Thymus (tissue), 11 donors: ENCODE results near the gene ZC2HC1B. TPM values are rescaled to one million over a fixed set of nuclear protein-coding genes. Genes with fewer than 3 reads are reported as not detected.

ENCODE experiments used
- DNase-seq, 9 donors: peaks; one replicate each; pipeline ENCODE4 v3.0.0-alpha.2; 2013; ENCODE audit warnings: low spot score in 9 of 9, low read depth in 6 of 9, missing footprints in 1 of 9
- H3K27ac ChIP-seq, 2 donors: one replicate each; pipeline ENCODE4 v1.5.1; 2013; ENCODE audit warnings: control low read depth in 1 of 2, low read depth in 1 of 2, low read length in 1 of 2, mild to moderate bottlenecking in 1 of 2, moderate library complexity in 1 of 2
- H3K27me3 ChIP-seq, 2 donors: one replicate each; pipeline ENCODE4 v1.5.1; 2013; ENCODE audit warnings: low read length in 1 of 2; ENCODE audit not compliant: control insufficient read depth in 2 of 2, insufficient read depth in 1 of 2
- H3K36me3 ChIP-seq, 2 donors: one replicate each; pipeline ENCODE4 v1.5.1; 2013; ENCODE audit warnings: low read length in 1 of 2, mild to moderate bottlenecking in 1 of 2, moderate library complexity in 1 of 2; ENCODE audit not compliant: control insufficient read depth in 2 of 2, insufficient read depth in 2 of 2
- H3K4me1 ChIP-seq, 2 donors: one replicate each; pipeline ENCODE4 v1.5.1; 2013; ENCODE audit warnings: low read length in 2 of 2; ENCODE audit not compliant: control insufficient read depth in 2 of 2, insufficient read depth in 2 of 2
- H3K4me3 ChIP-seq, 2 donors: one replicate each; pipeline ENCODE4 v1.5.1; 2013; ENCODE audit warnings: low read length in 2 of 2, control low read depth in 1 of 2, mild to moderate bottlenecking in 1 of 2
- H3K9me3 ChIP-seq, 2 donors: one replicate each; pipeline ENCODE4 v1.5.1; 2013; ENCODE audit warnings: low read length in 1 of 2, mild to moderate bottlenecking in 1 of 2; ENCODE audit not compliant: control insufficient read depth in 2 of 2, insufficient read depth in 1 of 2
- WGBS: extraction: QIAGEN DNeasy Blood & Tissue Kit; methylation state at CpG from one replicate; pipeline ENCODE4 v1.1.7; 2013; 5-methylcytosine and 5-hydroxymethylcytosine counted together
- polyA plus RNA-seq: library from polyadenylated mRNA; stranded (reverse); fragments of 200-250 nt; gene quantifications from one replicate; pipeline ENCODE4 v1.2.3, GENCODE V29; 2013
- total RNA-seq: library from RNA; stranded (reverse); fragments of 120-200 nt; gene quantifications from one replicate; pipeline ENCODE4 v1.2.4, GENCODE V29; 2013
- donor health status: healthy.

ZC2HC1B gene
- total and polyA plus RNA-seq, 2 donors, result 0.21 TPM; not detected in 1

DNA sequence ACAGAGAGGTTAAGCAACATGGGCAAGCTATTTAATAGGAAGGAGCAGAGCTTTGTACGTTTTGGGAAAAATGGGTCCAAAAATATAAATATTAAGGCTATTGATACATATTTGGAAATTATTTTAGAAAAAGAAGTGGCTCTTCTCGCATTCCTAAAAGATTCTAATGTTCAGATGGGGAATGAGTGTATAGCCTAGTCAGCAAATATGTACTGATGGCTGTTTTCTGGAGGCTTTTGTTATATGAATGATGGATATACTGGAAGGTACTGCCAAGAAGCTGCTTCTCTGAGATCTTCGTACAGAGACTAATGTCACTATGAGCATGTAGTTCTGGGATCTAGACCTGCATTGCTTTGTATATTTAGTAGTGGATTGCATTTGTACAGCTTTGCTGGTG is 72.1 kb downstream of the ZC2HC1B start:
- DNase-seq, result no peak
- Histone ChIP-seq H3K9me3 (no peaks in the 10 kb centered on the region), H3K27me3 (no peaks in the 10 kb centered on the region), H3K4me1 (no peaks in the 10 kb centered on the region), H3K4me3 (no peak overlapping the region), H3K27ac (no peak overlapping the region), H3K36me3 (no peaks in the 10 kb centered on the region)
- 94% methylated on average over 3 of the region's 3 CpGs for WGBS

DNA sequence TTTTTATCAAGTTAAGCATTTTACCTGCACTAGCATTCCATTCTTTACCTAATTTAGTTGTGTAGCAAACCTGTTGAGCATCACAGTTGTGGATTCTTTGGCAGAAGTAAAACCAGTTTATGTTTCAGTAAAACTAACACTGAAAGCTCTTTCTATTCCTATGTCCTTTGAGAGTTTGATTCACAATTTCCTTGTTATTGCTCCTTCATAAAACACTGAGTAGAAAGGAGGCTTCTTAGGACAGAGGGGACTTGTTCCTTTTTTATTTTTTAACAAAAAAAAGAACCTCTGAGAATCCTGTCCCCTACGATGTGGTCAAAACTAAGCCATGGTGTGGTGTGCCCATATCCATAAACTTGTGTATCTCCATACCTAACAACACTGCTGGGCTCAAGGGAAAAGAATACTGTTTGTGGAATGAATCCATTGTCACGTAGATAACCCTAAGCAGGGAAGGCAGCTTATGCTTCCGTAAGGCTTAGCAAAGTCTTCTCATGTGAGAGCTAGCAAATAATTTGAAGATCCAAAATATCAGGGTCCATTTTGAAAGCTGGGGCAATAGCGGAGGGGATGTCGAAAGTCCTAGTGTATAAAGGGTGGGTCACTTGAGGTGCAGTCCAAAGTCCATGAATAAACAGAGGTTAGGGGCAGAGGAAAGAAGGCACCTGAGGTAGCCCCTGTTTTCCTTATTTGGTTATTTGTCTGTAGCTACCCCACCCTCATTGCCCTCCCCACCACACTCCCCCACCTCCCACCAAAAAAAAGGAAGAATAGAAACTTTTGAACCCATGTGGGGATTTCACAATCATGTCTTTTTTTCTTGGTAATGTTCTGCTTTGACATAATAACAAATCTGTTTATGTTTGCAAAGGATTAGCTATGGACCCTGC is 72.7 kb downstream of the ZC2HC1B start:
- H3K9me3 ChIP-seq, result no peaks in the 10 kb centered on the region
- H3K36me3 ChIP-seq, result no peaks in the 10 kb centered on the region
- 91% methylated on average over 5 of the region's 5 CpGs for WGBS
- no peak overlapping the region for H3K27ac ChIP-seq
- no peaks in the 10 kb centered on the region for H3K4me1 ChIP-seq
- no peaks in the 10 kb centered on the region for H3K27me3 ChIP-seq
- no peak overlapping the region for H3K4me3 ChIP-seq
- no peak for DNase-seq

DNA sequence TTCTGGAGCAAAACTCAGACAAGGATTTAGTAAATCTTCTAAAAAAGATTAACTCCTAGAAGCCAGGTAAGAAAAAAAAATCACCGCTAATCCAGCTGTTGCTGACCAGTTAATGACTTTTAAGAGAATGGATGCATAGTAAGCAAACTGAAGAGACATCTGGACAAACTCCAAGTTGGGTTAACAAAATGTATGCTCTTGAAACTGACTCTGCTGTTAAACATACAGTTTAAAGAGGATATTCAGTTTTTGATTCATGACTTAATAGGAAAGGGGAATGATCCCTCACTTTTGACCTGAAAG is 73.3 kb downstream of the ZC2HC1B start:
- WGBS, result 98% methylated on average over 1 of the region's 1 CpG
- DNase-seq, result no peak
- no peaks in the 10 kb centered on the region for H3K9me3 ChIP-seq
- no peaks in the 10 kb centered on the region for H3K4me1 ChIP-seq
- H3K27me3 ChIP-seq, result no peaks in the 10 kb centered on the region
- no peaks in the 10 kb centered on the region for H3K36me3 ChIP-seq
- no peak overlapping the region for H3K4me3 ChIP-seq
- H3K27ac ChIP-seq, result no peak overlapping the region

DNA sequence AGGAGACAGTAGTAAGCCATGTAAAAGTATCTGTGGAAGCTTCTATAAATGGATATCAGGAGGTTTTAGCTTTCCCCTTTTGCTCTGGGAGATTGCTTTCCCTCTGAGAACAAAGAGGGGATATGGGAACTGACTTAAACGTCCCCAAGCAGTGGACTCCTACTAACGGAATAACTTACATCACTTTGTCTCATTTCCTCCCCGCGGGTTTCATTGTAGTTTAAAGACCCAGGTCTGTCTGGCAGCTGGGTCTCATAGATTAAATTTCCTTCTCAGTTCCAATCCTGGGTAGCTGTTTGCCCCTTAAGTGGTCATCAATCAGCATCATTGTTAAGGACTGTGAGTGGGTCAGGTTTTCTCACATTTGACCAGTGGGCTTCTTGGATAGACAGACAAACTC is 75.1 kb downstream of the ZC2HC1B start:
- 36% methylated on average over 4 of the region's 4 CpGs for WGBS
- Histone ChIP-seq H3K27me3 (no peaks in the 10 kb centered on the region), H3K27ac (no peak overlapping the region), H3K9me3 (no peaks in the 10 kb centered on the region), H3K36me3 (no peaks in the 10 kb centered on the region), H3K4me3 (no peak overlapping the region), H3K4me1 (no peaks in the 10 kb centered on the region)
- DNase-seq, result peak in 1 of 9 donors; percentile 6

DNA sequence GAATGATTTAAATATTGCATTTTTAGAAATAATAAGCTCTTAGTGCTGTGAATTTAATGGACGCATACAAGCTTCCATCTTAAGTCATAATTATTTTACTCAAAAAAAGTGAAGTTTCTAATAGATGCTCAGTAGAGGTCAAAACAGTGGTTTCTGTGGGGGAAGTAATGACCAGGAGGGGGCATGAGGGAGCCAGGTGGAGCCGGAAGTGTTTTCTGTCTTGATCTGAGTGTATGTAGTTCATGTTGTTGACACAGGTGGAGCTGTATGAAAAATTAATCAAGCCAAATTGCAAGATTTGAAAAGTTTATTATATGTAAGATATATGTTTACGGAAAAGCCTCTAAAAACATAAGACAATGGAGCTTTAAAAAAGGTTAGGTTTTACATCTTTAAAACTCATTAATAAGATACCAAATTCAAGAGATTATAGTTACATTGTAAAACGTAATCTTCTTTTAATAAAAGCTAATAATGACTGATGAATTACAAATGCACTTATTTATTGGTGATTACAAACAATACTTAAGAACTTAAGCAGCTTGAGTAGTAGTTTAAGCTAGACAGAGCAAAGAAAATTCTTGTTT is 75.8 kb downstream of the ZC2HC1B start:
- DNase-seq, result peak; percentile 19 to 73 (median 34)
- H3K27ac ChIP-seq, result no peak overlapping the region
- H3K4me3 ChIP-seq, result no peak overlapping the region

DNA sequence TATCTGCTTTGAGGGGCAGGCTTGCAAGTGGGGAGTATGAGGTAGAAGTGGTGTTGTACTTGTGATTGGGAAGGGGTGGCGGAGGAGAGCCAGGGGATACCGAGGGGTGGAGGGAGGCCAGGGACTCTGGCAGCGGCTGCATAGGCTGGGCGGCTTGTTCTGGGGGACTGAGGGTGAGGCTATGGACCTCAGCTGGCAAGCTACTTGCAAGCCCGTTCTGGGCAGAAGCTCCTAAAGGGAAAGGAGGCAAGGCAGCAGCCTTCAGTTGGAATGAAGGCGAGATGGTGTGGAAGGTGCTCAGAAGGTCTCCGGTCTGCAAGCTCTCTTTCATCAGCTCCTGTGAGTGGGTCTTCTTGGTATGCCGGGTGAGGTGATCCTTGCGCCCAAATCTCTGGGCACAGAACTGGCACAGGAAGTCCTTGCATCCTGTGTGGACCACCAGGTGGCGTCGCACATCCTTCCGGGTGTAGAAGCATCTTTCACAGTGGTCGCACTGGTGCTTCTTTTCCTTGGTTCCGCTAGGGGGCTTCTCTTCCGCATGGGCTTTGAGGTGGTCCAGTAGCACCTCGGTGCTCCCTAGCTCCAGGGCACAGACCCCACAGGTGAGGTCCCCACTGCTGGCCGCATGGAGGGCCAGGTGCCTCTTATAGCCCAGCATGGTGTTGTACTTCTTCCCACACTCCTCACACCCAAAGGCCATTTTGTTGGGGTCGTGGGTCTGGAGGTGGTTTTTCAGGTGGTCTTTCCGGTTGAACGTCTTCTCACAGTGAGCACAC is 77.8 kb downstream of the ZC2HC1B start:
- no peaks in the 10 kb centered on the region for H3K4me1 ChIP-seq
- 78% methylated on average over 20 of the region's 20 CpGs for WGBS

More for the DNA sequence above, 75.8 kb downstream of the ZC2HC1B start:
- H3K27me3 ChIP-seq, result no peaks in the 10 kb centered on the region
- no peaks in the 10 kb centered on the region for H3K4me1 ChIP-seq
- WGBS, result 42% methylated on average over 4 of the region's 4 CpGs
- H3K9me3 ChIP-seq, result no peaks in the 10 kb centered on the region
- no peaks in the 10 kb centered on the region for H3K36me3 ChIP-seq

DNA sequence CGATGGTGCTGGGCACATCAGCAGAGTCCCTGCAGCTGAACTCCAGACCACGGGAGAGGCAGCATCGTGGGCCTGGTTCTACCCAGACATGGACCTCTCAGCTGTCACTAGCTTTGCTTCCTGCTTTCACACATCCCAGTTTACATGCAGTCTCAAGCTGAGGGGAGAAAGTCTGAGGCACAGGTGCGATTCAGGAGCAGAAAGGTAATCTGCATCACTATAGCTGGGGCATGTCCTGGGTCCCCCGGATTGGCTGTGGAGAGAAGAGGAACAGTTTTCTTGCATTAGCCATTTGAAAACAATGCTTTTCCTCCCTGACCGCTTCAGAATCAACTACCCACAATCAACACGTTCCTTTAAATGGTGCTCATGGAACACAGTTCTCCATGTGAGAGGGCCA is 83.9 kb downstream of the ZC2HC1B start:
- Histone ChIP-seq H3K4me1 (no peaks in the 10 kb centered on the region), H3K36me3 (peaks cover 0 to 5% of the 10 kb centered on the region in 2 donors), H3K9me3 (peaks cover 0 to 2% of the 10 kb centered on the region in 2 donors), H3K27me3 (no peaks in the 10 kb centered on the region), H3K4me3 (no peak overlapping the region), H3K27ac (no peak overlapping the region)
- WGBS, result 97% methylated on average over 7 of the region's 7 CpGs
- no peak for DNase-seq

More for the DNA sequence above, 77.8 kb downstream of the ZC2HC1B start:
- Histone ChIP-seq H3K27me3 (no peaks in the 10 kb centered on the region), H3K27ac (no peak overlapping the region), H3K9me3 (no peaks in the 10 kb centered on the region), H3K4me3 (no peak overlapping the region), H3K36me3 (no peaks in the 10 kb centered on the region)
- DNase-seq, result peak; percentile 18 to 75 (median 49)

DNA sequence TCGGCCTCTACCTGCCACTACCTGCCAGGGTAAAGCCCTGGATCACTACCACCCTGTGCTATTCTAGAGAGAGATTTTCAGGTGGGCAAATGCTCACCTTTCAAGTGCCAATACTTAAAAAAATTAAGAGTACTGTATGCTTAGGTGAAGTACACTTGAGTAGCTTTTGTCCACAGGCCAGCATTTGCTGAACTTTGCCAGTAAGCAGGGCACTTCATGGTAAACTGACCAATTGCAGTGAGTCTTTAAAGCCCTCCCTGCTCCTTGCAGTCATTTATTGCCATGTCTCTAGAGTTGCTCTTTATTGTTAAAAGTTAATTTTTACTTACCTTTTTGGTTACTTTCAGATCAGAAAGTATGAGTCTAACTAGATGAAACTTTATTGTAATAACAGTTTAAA is 85.3 kb downstream of the ZC2HC1B start:
- DNase-seq, result no peak
- Histone ChIP-seq H3K27me3 (no peaks in the 10 kb centered on the region), H3K4me1 (no peaks in the 10 kb centered on the region), H3K27ac (no peak overlapping the region), H3K4me3 (no peak overlapping the region), H3K36me3 (peaks cover 0 to 5% of the 10 kb centered on the region in 2 donors), H3K9me3 (peaks cover 0 to 2% of the 10 kb centered on the region in 2 donors)
- WGBS, result 93% methylated on average over 1 of the region's 1 CpG

DNA sequence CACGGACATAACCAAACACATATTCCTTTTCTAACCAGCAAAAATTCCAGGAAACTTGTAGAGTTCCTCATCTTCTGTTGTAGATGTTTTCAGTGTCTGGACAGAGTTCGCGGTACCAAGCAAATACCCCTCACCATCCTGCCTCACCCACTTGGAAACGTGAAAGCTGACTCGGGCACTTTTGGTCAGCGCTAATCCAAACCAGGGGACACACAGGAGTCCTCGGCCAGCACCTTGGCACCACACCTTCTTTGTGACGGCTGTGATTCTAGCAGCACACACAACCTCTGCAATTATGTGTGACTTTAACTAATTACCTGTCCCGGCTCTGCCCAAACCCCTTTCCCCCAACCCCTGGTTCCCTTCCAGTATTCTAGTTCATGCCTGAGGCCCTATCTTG is 85.7 kb downstream of the ZC2HC1B start:
- 96% methylated on average over 9 of the region's 9 CpGs for WGBS
- Histone ChIP-seq H3K4me3 (no peak overlapping the region), H3K27me3 (no peaks in the 10 kb centered on the region), H3K9me3 (peaks cover 0 to 2% of the 10 kb centered on the region in 2 donors), H3K4me1 (no peaks in the 10 kb centered on the region), H3K36me3 (peaks cover 0 to 5% of the 10 kb centered on the region in 2 donors), H3K27ac (no peak overlapping the region)
- DNase-seq, result no peak
